HCT116 (cell line): ENCODE data around the gene CCDC9B. TPM values are rescaled to one million over a fixed set of nuclear protein-coding genes. Genes with fewer than 3 reads are reported as not detected.

ENCODE experiments used
- total RNA-seq: library from RNA; stranded (reverse); gene quantifications from one replicate; pipeline ENCODE4 v1.2.1, GENCODE V29; 2021; ENCODE audit not compliant: unreplicated experiment

CCDC9B gene
- total RNA-seq, 1 experiment from 2014 or later: 15.6 TPM

Other genes with a start within 250 kb of the CCDC9B start
- gene BMF, start 232.1 kb downstream of the CCDC9B start, total RNA-seq: 1.0 TPM
- gene BUB1B, start 179.9 kb downstream of the CCDC9B start, total RNA-seq: 92.9 TPM
- 19.9 TPM for gene PAK6, start 101.9 kb downstream of the CCDC9B start, total RNA-seq
- gene ANKRD63, start 57.9 kb downstream of the CCDC9B start, total RNA-seq: 0.89 TPM
- 2.8 TPM for gene PLCB2, start 33.0 kb downstream of the CCDC9B start, total RNA-seq
- 8.8 TPM for gene INAFM2, start 17.2 kb downstream of the CCDC9B start, total RNA-seq
- 0.61 TPM for gene PHGR1, start 10.1 kb upstream of the CCDC9B start, total RNA-seq
- gene DISP2, start 17.3 kb upstream of the CCDC9B start, total RNA-seq: 3.3 TPM
- 84.1 TPM for gene KNSTRN, start 41.8 kb upstream of the CCDC9B start, total RNA-seq
- gene IVD, start 64.9 kb upstream of the CCDC9B start, total RNA-seq: 65.6 TPM
- gene BAHD1, start 100.0 kb upstream of the CCDC9B start, total RNA-seq: 25.0 TPM
- 12.7 TPM for gene CHST14, start 130.0 kb upstream of the CCDC9B start, total RNA-seq
- gene CCDC32, start 224.1 kb upstream of the CCDC9B start, total RNA-seq: 18.6 TPM
- 22.5 TPM for gene RPUSD2, start 228.4 kb upstream of the CCDC9B start, total RNA-seq